MG63 (cell line): ENCODE data around the gene RPS28. TPM values are rescaled to one million over a fixed set of nuclear protein-coding genes. Genes with fewer than 3 reads are reported as not detected.
"Not testable (repeated sequence)": the region's sequence is repeated elsewhere in the genome, so short reads cannot be mapped to it uniquely, and the experiment has no call there.

Source experiments
- DNase-seq: peaks from one replicate; pipeline ENCODE4 v3.0.0-alpha.2; 2020
- H3K27me3 ChIP-seq: fragments of 250-450 bp; sonication (Bioruptor Pico); 2 replicates; pipeline ENCODE4 v1.5.1; 2020; ENCODE audit warnings: mild to moderate bottlenecking, moderate library complexity
- H3K36me3 ChIP-seq: fragments of 250-450 bp; sonication (Bioruptor Pico); 2 replicates; pipeline ENCODE4 v1.5.1; 2020; ENCODE audit warnings: mild to moderate bottlenecking, moderate library complexity
- H3K4me3 ChIP-seq: fragments of 250-450 bp; sonication (Bioruptor Pico); 2 replicates; pipeline ENCODE4 v1.5.1; 2020; ENCODE audit warnings: mild to moderate bottlenecking, moderate library complexity
- H3K9me3 ChIP-seq: fragments of 250-450 bp; sonication (Bioruptor Pico); 2 replicates; pipeline ENCODE4 v1.5.1; 2020; ENCODE audit warnings: mild to moderate bottlenecking, moderate library complexity
- total RNA-seq: library from RNA; depleted of rRNA; stranded (reverse); fragments of >200 nt; shearing (Covaris generic); gene quantifications from 2 replicates; pipeline ENCODE4 v1.2.3, GENCODE V29; 2014; ENCODE audit warnings: low replicate concordance

Gene RPS28
- total RNA-seq, 1 experiment from 2014 or later, result 1,599 TPM

DNA sequence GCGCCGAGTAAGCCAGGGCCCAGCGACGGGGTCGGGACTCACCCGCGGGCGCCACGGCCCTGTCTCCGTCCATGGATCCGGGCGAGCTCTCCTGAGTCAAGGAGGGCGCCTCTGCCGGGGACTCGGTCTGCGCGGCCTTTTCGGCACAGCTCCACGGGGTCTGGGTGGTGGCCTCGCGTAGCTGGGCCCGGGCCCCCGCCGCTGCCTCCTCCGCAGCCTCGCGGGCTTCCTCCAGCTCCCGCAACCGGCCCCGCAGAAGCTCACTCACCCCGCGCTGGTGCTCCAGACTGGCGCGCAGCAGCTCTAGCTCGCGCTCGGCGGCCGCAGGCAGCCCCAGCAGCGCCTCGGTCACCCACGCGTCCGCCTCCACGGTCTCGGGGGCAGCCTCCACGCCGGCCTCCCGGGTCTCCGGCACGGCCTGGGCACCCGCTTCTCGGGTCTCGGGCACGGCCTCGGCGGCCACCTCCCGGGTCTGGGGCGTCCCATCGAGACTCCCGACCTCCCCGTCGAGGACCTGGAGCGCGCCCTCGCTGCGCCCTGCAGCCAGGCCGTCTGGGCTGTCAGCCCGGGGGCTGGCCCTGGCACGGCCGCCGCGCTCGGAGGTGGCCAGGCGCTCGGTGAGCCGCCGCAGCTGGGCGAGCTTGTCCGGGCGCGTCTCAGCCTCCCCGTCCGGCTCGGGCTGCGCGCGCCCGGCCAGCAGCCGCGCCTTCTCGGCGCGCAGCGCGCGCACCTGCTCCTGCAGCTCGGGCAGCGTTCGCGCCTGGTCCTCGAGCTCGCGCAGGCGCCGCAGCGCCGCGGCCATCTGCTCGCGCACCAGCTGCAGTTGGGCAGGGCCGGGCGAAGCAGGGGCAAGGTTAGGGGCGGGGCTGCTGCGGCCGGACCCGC, 13.4 kb downstream of the RPS28 start:
- peak; percentile 88 for DNase-seq
- H3K9me3 ChIP-seq, result no peaks in the 10 kb centered on the region
- peak overlapping the region; percentile 39 for H3K4me3 ChIP-seq
- H3K27me3 ChIP-seq, result peaks cover 37% of the 10 kb centered on the region
- no peaks in the 10 kb centered on the region for H3K36me3 ChIP-seq

GRCh38 chr19:8335343-8336071, 14.2 kb downstream of the RPS28 start:
- no peaks in the 10 kb centered on the region for H3K36me3 ChIP-seq
- peak overlapping the region; percentile 9; the same call in 1 of the 2 replicates for H3K4me3 ChIP-seq
- DNase-seq, result no peak
- no peaks in the 10 kb centered on the region for H3K9me3 ChIP-seq
- peaks cover 40% of the 10 kb centered on the region for H3K27me3 ChIP-seq

GRCh38 chr19:8336072-8336569, 14.8 kb downstream of the RPS28 start:
- no peak for DNase-seq
- H3K27me3 ChIP-seq, result peaks cover 45% of the 10 kb centered on the region
- no peaks in the 10 kb centered on the region for H3K36me3 ChIP-seq
- H3K9me3 ChIP-seq, result no peaks in the 10 kb centered on the region
- H3K4me3 ChIP-seq, result no peak overlapping the region

- H3K27me3 ChIP-seq, result peaks cover 45% of the 10 kb centered on the region
- H3K4me3 ChIP-seq, result no peak overlapping the region
- no peak for DNase-seq
- no peaks in the 10 kb centered on the region for H3K36me3 ChIP-seq
- no peaks in the 10 kb centered on the region for H3K9me3 ChIP-seq
Measured at GRCh38 chr19:8336660-8337059, 15.4 kb downstream of the RPS28 start.

GRCh38 chr19:8337728-8338127, 16.4 kb downstream of the RPS28 start:
- Histone ChIP-seq H3K27me3 (peaks cover 46% of the 10 kb centered on the region), H3K9me3 (no peaks in the 10 kb centered on the region), H3K4me3 (no peak overlapping the region), H3K36me3 (no peaks in the 10 kb centered on the region)
- no peak for DNase-seq

- DNase-seq, result no peak
- H3K27me3 ChIP-seq, result peaks cover 40% of the 10 kb centered on the region
Measured at GRCh38 chr19:8338835-8339234, 17.5 kb downstream of the RPS28 start.

DNA sequence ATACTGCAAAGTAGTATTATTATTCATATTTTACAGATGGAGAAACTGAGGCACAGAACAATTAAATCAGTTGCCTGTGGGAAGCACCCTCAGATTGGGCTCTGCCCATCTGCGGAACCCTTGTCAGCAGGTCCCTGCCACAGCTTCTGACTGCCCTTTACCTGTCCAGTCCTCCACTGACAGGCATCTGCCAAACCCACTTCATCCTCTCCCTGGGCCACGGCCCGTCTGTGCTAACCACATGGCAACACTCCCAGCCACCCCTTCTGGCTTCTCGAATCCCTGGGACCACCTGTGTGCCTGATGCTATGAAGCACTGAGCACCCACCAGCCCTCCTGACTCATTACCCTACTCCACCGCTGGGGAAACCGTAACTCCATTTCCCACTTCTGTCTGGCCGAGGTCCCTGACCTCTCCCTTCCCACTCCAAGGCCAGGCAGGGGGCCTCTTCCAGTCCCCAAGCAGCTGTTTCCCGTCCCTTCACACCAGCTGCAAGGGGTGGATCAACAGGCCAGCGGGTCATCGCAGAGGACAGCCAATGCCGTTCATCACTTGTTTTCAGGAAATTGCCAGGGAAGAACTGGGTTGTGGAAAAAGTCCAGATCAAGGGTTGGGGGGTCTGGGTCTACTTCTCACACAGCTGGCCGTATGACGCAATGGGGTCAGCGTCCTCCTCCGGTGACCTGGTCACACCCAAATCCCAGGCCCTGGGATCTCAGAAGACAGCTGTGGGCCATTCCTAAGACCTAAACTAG, 19.2 kb downstream of the RPS28 start:
- peaks cover 34% of the 10 kb centered on the region for H3K27me3 ChIP-seq
- H3K36me3 ChIP-seq, result no peaks in the 10 kb centered on the region
- DNase-seq, result no peak
- H3K4me3 ChIP-seq, result no peak overlapping the region
- H3K9me3 ChIP-seq, result no peaks in the 10 kb centered on the region

More at GRCh38 chr19:8338835-8339234, 17.5 kb downstream of the RPS28 start:
- no peak overlapping the region for H3K4me3 ChIP-seq
- no peaks in the 10 kb centered on the region for H3K9me3 ChIP-seq
- H3K36me3 ChIP-seq, result no peaks in the 10 kb centered on the region

GRCh38 chr19:8341504-8341903, 20.2 kb downstream of the RPS28 start:
- not testable (repeated sequence) for H3K4me3 ChIP-seq, H3K9me3 ChIP-seq

DNA sequence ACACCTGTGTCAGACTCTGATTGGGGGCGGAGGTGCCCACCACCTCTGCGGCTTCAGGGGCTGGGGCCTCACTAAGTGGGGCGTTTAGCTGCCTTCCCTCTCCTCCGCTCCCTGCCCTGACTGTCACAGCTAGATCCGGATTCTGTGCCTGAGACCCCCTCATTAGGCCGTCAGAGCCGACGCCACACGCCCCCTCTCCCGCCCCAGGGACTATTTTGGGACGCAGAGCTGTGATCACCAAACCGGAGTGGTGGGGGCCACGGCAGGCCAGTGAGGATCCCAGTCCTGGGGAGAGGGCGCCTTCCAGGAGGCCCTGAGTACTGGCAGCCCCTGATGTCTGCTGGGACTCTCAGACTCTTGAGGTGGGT, 21.0 kb downstream of the RPS28 start:
- Histone ChIP-seq H3K9me3 (no peaks in the 10 kb centered on the region), H3K36me3 (no peaks in the 10 kb centered on the region), H3K4me3 (no peak overlapping the region), H3K27me3 (peaks cover 28% of the 10 kb centered on the region)
- DNase-seq, result no peak

More at GRCh38 chr19:8341504-8341903, 20.2 kb downstream of the RPS28 start:
- H3K27me3 ChIP-seq, result peaks cover 28% of the 10 kb centered on the region
- DNase-seq, H3K36me3 ChIP-seq: not testable (repeated sequence)

- Histone ChIP-seq H3K36me3 (no peaks in the 10 kb centered on the region), H3K27me3 (peaks cover 28% of the 10 kb centered on the region), H3K4me3 (peak within 1 kb of the TSS; percentile 46), H3K9me3 (no peaks in the 10 kb centered on the region)
- peak; percentile 100 for DNase-seq
Measured at GRCh38 chr19:8342684-8343482, 21.6 kb downstream of the RPS28 start, which contains the start of gene KANK3. Gene KANK3 (minus strand): TSS chr19:8343262. CDS start chr19:8337828, 5,434 bp downstream.

- Histone ChIP-seq H3K4me3 (peak overlapping the region; percentile 46), H3K36me3 (no peaks in the 10 kb centered on the region), H3K27me3 (peaks cover 26% of the 10 kb centered on the region), H3K9me3 (no peaks in the 10 kb centered on the region)
- DNase-seq, result no peak
Measured at GRCh38 chr19:8343483-8343844, 22.2 kb downstream of the RPS28 start.

DNA sequence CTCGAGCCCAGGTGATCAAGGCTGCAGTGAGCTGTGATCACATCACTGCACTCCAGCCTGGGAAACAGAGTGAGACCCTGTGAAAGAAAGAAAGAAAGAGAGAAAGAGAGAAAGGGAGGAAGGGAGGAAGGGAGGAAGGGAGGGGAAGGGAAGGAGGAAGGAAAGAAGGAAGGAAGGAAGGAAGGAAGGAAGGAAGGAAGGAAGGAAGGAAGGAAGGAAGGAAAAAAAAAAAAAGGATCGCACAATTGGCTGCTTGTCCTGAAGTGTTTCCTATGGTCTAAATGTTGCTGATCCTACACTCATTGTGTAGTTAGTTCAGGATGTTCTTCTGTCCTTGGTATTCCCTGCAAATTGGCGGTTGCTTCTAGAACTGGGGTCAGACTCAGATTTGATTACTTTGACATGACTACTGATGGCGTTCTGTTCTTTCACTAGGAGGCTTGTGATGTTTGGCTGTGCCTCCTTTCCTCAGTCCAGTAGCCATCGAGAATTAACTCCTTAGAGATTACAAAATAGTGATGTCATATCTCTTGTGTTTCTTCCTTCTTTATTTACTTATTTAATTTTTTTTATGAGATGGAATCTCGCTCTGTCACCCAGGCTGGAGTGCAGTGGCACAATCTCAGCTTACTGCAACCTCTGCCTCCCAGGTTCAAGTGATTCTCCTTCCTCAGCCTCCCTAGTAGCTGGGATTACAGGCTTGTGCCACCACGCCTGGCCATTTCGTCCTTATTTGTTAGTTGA, 28.5 kb downstream of the RPS28 start:
- H3K27me3 ChIP-seq, H3K9me3 ChIP-seq, H3K4me3 ChIP-seq, H3K36me3 ChIP-seq, DNase-seq: not testable (repeated sequence)

GRCh38 chr19:8352134-8352827, 31.0 kb downstream of the RPS28 start:
- H3K4me3 ChIP-seq, result no peak overlapping the region
- no peaks in the 10 kb centered on the region for H3K36me3 ChIP-seq
- DNase-seq, result no peak
- 0 out of 2 replicates have a peak, but pooled peaks cover 8% of the 10 kb centered on the region for H3K27me3 ChIP-seq
- H3K9me3 ChIP-seq, result peaks cover 5% of the 10 kb centered on the region

DNA sequence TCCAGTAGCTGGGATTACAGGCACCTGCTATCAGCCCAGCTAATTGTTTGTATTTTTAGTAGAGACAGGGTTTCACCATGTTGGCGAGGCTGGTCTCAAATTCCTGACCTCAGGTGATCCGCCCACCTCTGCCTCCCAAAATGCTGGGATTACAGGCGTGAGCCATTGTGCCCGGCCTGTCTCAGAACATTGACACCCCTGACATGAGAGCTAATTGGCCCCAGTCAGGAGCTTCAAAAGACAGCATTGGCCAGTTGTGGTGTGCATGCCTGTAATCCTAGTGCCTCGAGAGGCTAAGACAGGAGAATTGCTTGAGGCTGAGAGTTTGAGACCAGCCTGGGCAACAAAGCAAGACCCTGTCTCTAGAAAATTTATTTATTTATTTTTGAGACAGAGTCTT, 31.5 kb downstream of the RPS28 start:
- H3K27me3 ChIP-seq, H3K4me3 ChIP-seq, DNase-seq: not testable (repeated sequence)

More for the DNA sequence above, 31.5 kb downstream of the RPS28 start:
- H3K9me3 ChIP-seq, H3K36me3 ChIP-seq: not testable (repeated sequence)
